HepG2 (cell line): ENCODE results near the gene TMBIM1. TPM values are rescaled to one million over a fixed set of nuclear protein-coding genes. Genes with fewer than 3 reads are reported as not detected.

ENCODE experiments used
- CREBL2 ChIP-seq: sonication (generic); formaldehyde crosslinking; IDR thresholded peaks from 2 replicates; pipeline ENCODE4 v1.8.1; 2023; ENCODE audit warnings: missing genetic modification reagents, mild to moderate bottlenecking, borderline replicate concordance
- ELF3 ChIP-seq: IDR thresholded peaks from 2 replicates; pipeline ENCODE4 v1.6.1; 2016; ENCODE audit warnings: missing genetic modification reagents, missing compliant biosample characterization
- FOXA3 ChIP-seq: IDR thresholded peaks from 2 replicates; pipeline ENCODE4 v1.6.1; 2016; ENCODE audit warnings: missing genetic modification reagents, missing compliant biosample characterization
- HNRNPH1 ChIP-seq: fragments of 200-400 bp; formaldehyde crosslinking; optimal IDR thresholded peaks from 2 replicates; pipeline ENCODE3; 2017; ENCODE audit warnings: mild to moderate bottlenecking, low read depth, low read length
- JUND ChIP-seq: sonication (generic); formaldehyde crosslinking; IDR thresholded peaks from 2 replicates; pipeline ENCODE4 v1.8.0; 2022; ENCODE audit warnings: mild to moderate bottlenecking, missing genetic modification reagents
- NFATC3 ChIP-seq: sonication (generic); formaldehyde crosslinking; IDR thresholded peaks from 2 replicates; pipeline ENCODE4 v1.5.1; 2020; ENCODE audit warnings: mild to moderate bottlenecking, missing genetic modification reagents
- SMAD9 ChIP-seq: sonication (generic); formaldehyde crosslinking; IDR thresholded peaks from 2 replicates; pipeline ENCODE4 v1.5.1; 2020; ENCODE audit warnings: mild to moderate bottlenecking, missing genetic modification reagents
- SP5 ChIP-seq: IDR thresholded peaks from 2 replicates; pipeline ENCODE4 v1.6.1; 2016; ENCODE audit warnings: low read depth, borderline replicate concordance
- SRSF9 ChIP-seq: fragments of 200-400 bp; formaldehyde crosslinking; IDR thresholded peaks from 2 replicates; pipeline ENCODE4 v1.6.1; 2018; ENCODE audit warnings: borderline replicate concordance, mild to moderate bottlenecking, low read depth, low read length; ENCODE audit not compliant: insufficient read depth, poor library complexity, severe bottlenecking
- TOPORS ChIP-seq: sonication (generic); formaldehyde crosslinking; IDR thresholded peaks from 2 replicates; pipeline ENCODE4 v1.8.0; 2023; ENCODE audit warnings: mild to moderate bottlenecking, missing genetic modification reagents
- ZBTB7B ChIP-seq: sonication (generic); formaldehyde crosslinking; IDR thresholded peaks from 2 replicates; pipeline ENCODE4 v1.4.0; 2020; ENCODE audit warnings: missing genetic modification reagents
- ZHX2 ChIP-seq, 2 experiments: sonication (generic) in 1 of 2; formaldehyde crosslinking in 1 of 2; IDR thresholded peaks; 2 replicates each; pipeline versions ENCODE4 v1.6.1 to v1.9.0; 2014 to 2022; ENCODE audit warnings: antibody characterized with exemption in 1 of 2, borderline replicate concordance in 1 of 2, inconsistent platforms in 1 of 2, low read depth in 1 of 2, missing genetic modification reagents in 1 of 2
- ZNF274 ChIP-seq: sonication (generic); formaldehyde crosslinking; IDR thresholded peaks from 2 replicates; pipeline ENCODE4 v1.5.1; 2020; ENCODE audit warnings: mild to moderate bottlenecking, missing genetic modification reagents
- ZNF281 ChIP-seq: sonication (generic); formaldehyde crosslinking; IDR thresholded peaks from 2 replicates; pipeline ENCODE4 v1.4.0; 2020; ENCODE audit warnings: missing genetic modification reagents, borderline replicate concordance
- ZNF354B ChIP-seq: sonication (generic); formaldehyde crosslinking; IDR thresholded peaks from 2 replicates; pipeline ENCODE4 v1.8.0; 2022; ENCODE audit warnings: mild to moderate bottlenecking, missing genetic modification reagents
- ZNF770 ChIP-seq: sonication (generic); formaldehyde crosslinking; IDR thresholded peaks from 2 replicates; pipeline ENCODE4 v1.5.0; 2020; ENCODE audit warnings: mild to moderate bottlenecking, missing genetic modification reagents
- ZNF777 ChIP-seq: sonication (generic); formaldehyde crosslinking; IDR thresholded peaks from 2 replicates; pipeline ENCODE4 v1.4.0; 2020; ENCODE audit warnings: missing genetic modification reagents
- ZNF792 ChIP-seq: IDR thresholded peaks from 2 replicates; pipeline ENCODE4 v1.6.1; 2016
- polyA plus RNA-seq, 8 experiments: library from polyadenylated mRNA; depleted of rRNA in 3 of 8; stranded (reverse) in 7 of 8; unstranded in 1 of 8; fragments of >200 nt; fragmentation: Illumina TruSeq in 4 of 8; extraction: Trizol in 4 of 8; gene quantifications; 2 replicates each; pipeline versions ENCODE4 v1.2.1 to v1.2.3, GENCODE V29; 2011 to 2016; ENCODE audit warnings: low read depth in 4 of 8, missing spikeins in 1 of 8, mixed read lengths in 1 of 8; ENCODE audit not compliant: insufficient read depth in 1 of 8
- total RNA-seq, 5 experiments: library from RNA; depleted of rRNA; stranded (reverse); fragments of >200 nt; fragmentation: Illumina TruSeq; extraction: Trizol; gene quantifications; 2 replicates each; pipeline ENCODE4 v1.2.3, GENCODE V29; 2016; ENCODE audit warnings: low read depth in 1 of 5

The TMBIM1 gene
- total and polyA plus RNA-seq, 2 of the 13 experiments (the other 11 are each of a cell fraction or from before 2014, with no cell fraction given) = 127 to 139 TPM

GRCh38 chr2:218272531-218273212, 19.6 kb downstream of the TMBIM1 start (continued):
- TF ChIP-seq ZHX2 (IDR thresholded peaks at IDR 0.05; ENCODE audit: low read depth) = no peak
- 0 out of 2 replicates have a peak, but pooled peaks have one; percentile 31 for TF ChIP-seq ZHX2 (CRISPR knock-in tag; IDR thresholded peaks at IDR 0.05; ENCODE audit: borderline replicate concordance)
- TF ChIP-seq ZNF281 (CRISPR knock-in tag) = peak; percentile 34; the same call in 1 of the 2 replicates
- TF ChIP-seq TOPORS (CRISPR knock-in tag) = no peak
- peak; percentile 43; the same call in 1 of the 2 replicates for TF ChIP-seq ZNF777
- TF ChIP-seq HNRNPH1 = peak; percentile 60
- 0 out of 2 replicates have a peak, but pooled peaks have one; percentile 40 for TF ChIP-seq CREBL2 (CRISPR knock-in tag)
- TF ChIP-seq JUND (CRISPR knock-in tag) = no peak
- TF ChIP-seq ELF3 = peak; percentile 14; the same call in 1 of the 2 replicates
- 0 out of 2 replicates have a peak, but pooled peaks have one; percentile 35 for TF ChIP-seq ZNF792 (CRISPR knock-in tag)
- peak; percentile 52 for TF ChIP-seq ZNF770 (CRISPR knock-in tag)
- peak; percentile 58; the same call in 1 of the 2 replicates for TF ChIP-seq FOXA3 (CRISPR knock-in tag)
- peak; percentile 44; the same call in 1 of the 2 replicates for TF ChIP-seq ZBTB7B (CRISPR knock-in tag)
- peak; percentile 82; the same call in 1 of the 2 replicates for TF ChIP-seq NFATC3 (CRISPR knock-in tag)
- peak; percentile 24; the same call in 1 of the 2 replicates for TF ChIP-seq SP5 (CRISPR knock-in tag)
- no peak for TF ChIP-seq SMAD9 (CRISPR knock-in tag)
- 0 out of 2 replicates have a peak, but pooled peaks have one; percentile 45 for TF ChIP-seq ZNF354B (CRISPR knock-in tag)
- peak; percentile 68; the same call in 1 of the 2 replicates for TF ChIP-seq ZNF274
- TF ChIP-seq SRSF9 = no peak
